Stimulated activated CD8-positive, alpha-beta memory T cell treated with anti-CD3 and anti-CD28 coated beads, Interleukin-4, amount 100 ng/mL, for 24 hours (primary cell): ENCODE results near the gene SLC26A11.
"Not testable (repeated sequence)": the region's sequence is repeated elsewhere in the genome, so short reads cannot be mapped to it uniquely, and the experiment has no call there.

ENCODE experiments used
- DNase-seq: peaks from one replicate; pipeline ENCODE4 v3.0.0-alpha.2; 2020; ENCODE audit warnings: low read depth

SLC26A11 gene

GRCh38 chr17:80285237-80285920 is 65.2 kb downstream of the SLC26A11 start:
- DNase-seq, result no peak

DNA sequence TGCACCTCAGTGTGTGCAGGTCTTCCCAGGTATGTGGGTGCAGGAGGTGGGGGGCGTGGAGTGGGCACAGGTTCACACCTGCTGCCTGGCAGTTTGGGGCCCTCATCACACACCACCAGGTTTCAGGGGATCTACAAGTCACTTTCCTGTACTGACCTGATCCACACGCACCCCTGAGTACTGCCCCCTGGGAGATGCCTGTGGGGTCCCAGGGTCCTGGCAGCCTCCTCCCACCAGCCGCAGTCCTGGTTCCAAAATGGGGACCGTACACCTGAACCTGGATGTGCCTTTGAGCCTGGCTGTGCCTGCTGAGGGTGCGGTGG is 66.4 kb downstream of the SLC26A11 start:
- DNase-seq, result no peak

DNA sequence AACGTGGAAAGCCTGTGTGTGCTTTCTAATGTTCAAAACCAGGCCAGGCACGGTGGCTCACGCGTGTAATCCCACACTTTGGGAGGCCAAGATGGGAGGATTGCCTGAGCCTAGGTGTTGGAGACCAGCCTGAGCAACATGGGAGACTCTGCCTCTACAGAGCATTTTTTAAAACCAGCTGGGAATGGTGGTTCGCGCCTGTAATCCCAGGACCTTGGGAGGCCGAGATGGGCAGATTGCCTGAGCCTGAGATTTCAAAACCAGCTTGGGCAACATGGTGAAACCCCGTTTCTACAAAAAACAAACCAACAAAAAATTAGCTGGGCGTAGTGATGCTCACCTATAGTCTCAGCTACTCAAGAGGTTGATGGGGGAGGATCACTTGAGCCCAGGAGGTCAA is 66.8 kb downstream of the SLC26A11 start:
- DNase-seq, result no peak

- no peak for DNase-seq
Measured at GRCh38 chr17:80287806-80288567, 67.8 kb downstream of the SLC26A11 start.

- no peak for DNase-seq
Measured at GRCh38 chr17:80289616-80290015, 69.4 kb downstream of the SLC26A11 start.

- no peak for DNase-seq
Measured at GRCh38 chr17:80290156-80290555, 69.9 kb downstream of the SLC26A11 start.

- DNase-seq, result no peak
Measured at GRCh38 chr17:80291260-80291659, 71.0 kb downstream of the SLC26A11 start.

- DNase-seq, result no peak
Measured at GRCh38 chr17:80291691-80292487, 71.7 kb downstream of the SLC26A11 start.

DNA sequence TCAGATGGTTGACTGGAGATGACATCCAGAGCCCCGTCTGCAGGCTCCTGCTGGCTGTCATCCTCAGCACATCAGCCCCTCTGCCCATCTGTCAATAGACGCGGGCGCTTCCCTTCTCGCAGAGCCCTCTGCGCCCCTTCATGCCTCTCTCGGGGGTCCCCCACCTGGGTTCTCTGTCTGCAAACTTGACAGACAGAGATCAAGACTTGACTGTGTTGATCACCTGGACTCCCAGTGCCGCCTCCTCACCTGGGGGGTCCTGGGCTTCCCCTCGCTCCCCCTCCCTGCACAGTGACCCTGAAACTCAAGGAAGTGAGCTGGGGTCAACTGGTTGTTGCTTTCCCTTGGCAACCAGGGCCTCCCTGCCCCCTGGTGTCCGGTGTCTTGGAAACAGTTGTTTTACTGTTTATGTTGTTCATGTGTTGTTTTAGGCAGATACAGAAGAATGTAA is 72.3 kb downstream of the SLC26A11 start:
- DNase-seq, result no peak

DNA sequence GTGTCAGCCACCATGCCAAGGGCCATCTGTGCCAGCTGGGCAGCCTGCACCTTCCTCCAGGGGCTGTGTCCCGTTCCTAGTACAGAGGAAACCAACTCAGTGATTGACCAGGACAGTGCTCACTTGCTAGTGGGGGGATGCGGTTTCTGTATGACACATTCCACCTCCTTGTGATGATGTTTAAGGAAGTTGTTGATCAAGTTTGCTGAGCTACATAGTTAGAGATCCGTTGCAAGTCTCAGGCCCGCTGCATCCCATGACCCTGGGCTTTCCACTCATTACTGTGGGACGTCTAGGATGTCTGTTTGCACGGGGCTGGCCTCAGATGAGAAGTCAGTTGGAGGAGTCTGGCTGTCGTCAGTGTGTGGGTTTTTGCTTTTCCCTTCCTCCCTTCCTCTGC is 74.0 kb downstream of the SLC26A11 start:
- DNase-seq, result no peak

GRCh38 chr17:80294653-80295052 is 74.4 kb downstream of the SLC26A11 start:
- DNase-seq, result no peak

- no peak for DNase-seq
Measured at GRCh38 chr17:80295146-80295545, 74.9 kb downstream of the SLC26A11 start.

DNA sequence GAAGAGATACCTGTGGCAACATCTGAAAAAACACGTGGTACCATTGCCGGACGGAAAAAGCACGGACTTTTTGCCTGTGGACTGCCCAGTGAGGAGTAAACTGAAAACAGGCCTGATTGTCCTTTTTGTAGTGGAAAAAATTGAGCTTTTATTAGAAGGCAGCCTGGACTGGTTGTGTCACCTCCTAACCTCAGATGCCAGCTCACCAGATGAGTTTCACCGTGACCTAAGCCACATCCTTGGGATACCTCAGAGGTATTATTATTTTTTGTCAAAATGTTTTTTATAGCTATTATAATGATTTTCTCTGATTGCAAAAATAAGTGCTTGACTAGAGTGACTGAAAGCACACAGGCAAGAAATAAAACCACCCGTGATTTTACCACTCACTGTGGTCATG is 75.3 kb downstream of the SLC26A11 start:
- DNase-seq, result no peak

DNA sequence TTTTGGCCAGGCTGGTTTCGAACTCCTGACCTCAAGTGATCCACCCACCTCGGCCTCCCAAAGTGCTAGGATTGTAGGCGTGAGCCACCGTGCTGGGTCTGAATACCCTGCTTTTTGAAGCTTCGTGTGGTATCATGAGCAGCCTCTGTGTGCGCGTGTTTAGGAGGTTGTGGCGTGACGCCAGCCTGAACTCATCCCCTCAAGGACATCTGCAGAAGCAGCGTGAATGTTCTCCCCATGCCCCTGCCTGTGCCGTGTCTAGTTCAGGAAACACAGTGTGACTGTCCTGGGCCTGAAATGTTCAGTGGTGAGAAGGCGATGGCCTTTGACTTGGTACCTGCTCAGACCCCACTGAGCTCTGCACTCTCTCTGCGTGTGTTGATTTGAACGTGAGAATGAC is 76.0 kb downstream of the SLC26A11 start:
- no peak for DNase-seq

- DNase-seq, result no peak
Measured at GRCh38 chr17:80297996-80298560, 77.9 kb downstream of the SLC26A11 start.

DNA sequence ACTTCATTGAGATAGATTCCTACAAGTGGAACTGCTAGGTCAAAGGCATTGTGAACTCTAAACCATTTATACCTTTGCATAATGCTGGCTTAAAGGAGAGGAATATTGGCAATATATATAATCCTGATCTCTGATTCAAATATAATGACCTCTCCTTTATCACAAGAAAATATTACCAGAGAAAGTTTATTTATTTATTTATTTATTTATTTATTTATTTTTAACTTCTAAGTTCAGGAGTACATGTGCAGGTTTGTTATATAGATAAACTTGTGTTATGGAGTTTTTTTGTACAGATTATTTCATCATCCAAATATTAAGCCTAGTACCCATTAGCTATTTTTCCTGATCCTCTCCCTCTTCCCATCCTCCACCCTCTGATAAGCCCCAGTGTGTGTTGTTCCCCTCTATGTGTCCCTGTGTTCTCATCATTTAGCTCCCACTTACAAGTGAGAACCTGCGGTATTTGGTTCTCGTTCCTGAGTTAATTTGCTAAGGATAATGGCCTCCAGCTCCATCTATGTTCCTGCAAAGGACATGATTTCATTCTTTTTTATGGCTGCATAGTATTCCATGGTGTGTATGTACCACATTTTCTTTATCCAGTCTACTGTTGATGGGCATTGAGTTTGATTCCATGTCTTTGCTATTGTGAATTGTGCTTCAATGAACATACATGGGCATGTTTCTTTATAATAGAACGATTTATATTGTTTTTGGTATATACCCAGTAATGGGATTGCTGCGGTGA is 79.3 kb downstream of the SLC26A11 start:
- DNase-seq, result not testable (repeated sequence)

GRCh38 chr17:80300756-80301155 is 80.5 kb downstream of the SLC26A11 start:
- not testable (repeated sequence) for DNase-seq
